Measurements from ENCODE around the gene INTS1. TPM values are rescaled to one million over a fixed set of nuclear protein-coding genes. Genes with fewer than 3 reads are reported as not detected.

INTS1 gene
- total and polyA plus RNA-seq, 2 of the 4 experiments (the other 2 are of a cell fraction): 9.3 to 40.1 TPM

GRCh38 chr7:1485156-1485555, 19.0 kb downstream of the INTS1 start:
- Histone ChIP-seq H4K91ac (ENCODE audit: insufficient read depth, low read depth, low read length) (no peak overlapping the region), H2AK9ac (replicated peaks; ENCODE audit: low read depth, low read length, poor library complexity) (no peak overlapping the region), H3K79me1 (ENCODE audit: low read depth in 1 of 2, low read length in 2 of 2) (no peaks in the 10 kb centered on the region), H3K56ac (ENCODE audit: extremely low read depth, insufficient read depth, low read length) (no peak overlapping the region), H4K8ac (ENCODE audit: low read depth in 2 of 2, low read length in 2 of 2) (no peak overlapping the region), H3K4ac (ENCODE audit: low read depth, low read length) (no peak overlapping the region), H3K9me1 (ENCODE audit: insufficient read depth, low read length) (no peaks in the 10 kb centered on the region), H3K9me3 (ENCODE audit: control insufficient read depth, insufficient read depth, low read length) (no peaks in the 10 kb centered on the region), H2BK5ac (ENCODE audit: low read depth, low read length, poor library complexity, severe bottlenecking) (no peak overlapping the region), H4K20me1 (ENCODE audit: insufficient read depth, low read length) (no peaks in the 10 kb centered on the region; the same call in 1 of the 2 replicates), H3K14ac (replicated peaks; ENCODE audit: low read depth, low read length) (no peak overlapping the region), H3K4me3 (ENCODE audit: insufficient read depth, low read depth, low read length) (no peak overlapping the region), H2AK5ac (ENCODE audit: low read depth, low read length) (no peak overlapping the region), H2BK20ac (ENCODE audit: low read depth, low read length) (no peak overlapping the region), H3K4me1 (ENCODE audit: control insufficient read depth, insufficient read depth, low read length) (no peaks in the 10 kb centered on the region), H3K23ac (ENCODE audit: low read depth, low read length) (no peak overlapping the region), H2BK15ac (ENCODE audit: low read depth, low read length) (no peak overlapping the region), H3K27me3 (ENCODE audit: control insufficient read depth, insufficient read depth, low read length) (no peaks in the 10 kb centered on the region), H3K18ac (ENCODE audit: low read depth, low read length) (no peak overlapping the region), H3K27ac (ENCODE audit: insufficient read depth, low read length) (no peak overlapping the region), H3K36me3 (ENCODE audit: control insufficient read depth, insufficient read depth, low read length) (peaks cover 83% of the 10 kb centered on the region), H4K5ac (ENCODE audit: low read depth, low read length) (no peak overlapping the region), H3K4me2 (ENCODE audit: low read depth, low read length) (no peak overlapping the region), H2BK120ac (ENCODE audit: low read depth, low read length) (no peak overlapping the region), H2AFZ (replicated peaks; ENCODE audit: low read length, poor library complexity) (no peak overlapping the region), H3K9ac (ENCODE audit: low read depth, low read length) (no peak overlapping the region)
- BruUV-seq (replicated peaks): no TSS peak
- ChIA-PET POLR2A (ENCODE audit: unreplicated experiment) (no interaction called here), CTCF (no interaction called here)
- no peak for DNase-seq
- intact Hi-C loops (cut with micrococcal nuclease) (no loop called here), dilution Hi-C loops (cut with HindIII; ENCODE audit: low sequenced_read_pairs, unreplicated experiment) (no loop called here), in situ Hi-C loops (cut with MboI; ENCODE audit: low sequenced_read_pairs) (no loop called here)
- no peak for ATAC-seq (ENCODE audit: low read depth)
- WGBS, 2 experiments (ENCODE audit: extremely low coverage in 2 of 2, insufficient read length in 1 of 2): 100% methylated on average over 6 of the region's 19 CpGs; no CpG with 5 or more reads in 1 of the 2 experiments
- no peak for TF ChIP-seq MXI1 (IDR thresholded peaks at IDR 0.05; ENCODE audit: borderline replicate concordance, low read depth, low read length)
- TF ChIP-seq CHD1 (IDR thresholded peaks at IDR 0.05; ENCODE audit: low read depth, low read length): no peak
- no peak for TF ChIP-seq RAD21 (IDR thresholded peaks at IDR 0.05; ENCODE audit: low read length)
- TF ChIP-seq RFX5 (IDR thresholded peaks at IDR 0.05; ENCODE audit: low read depth, low read length): no peak
- no peak for TF ChIP-seq ELK1 (IDR thresholded peaks at IDR 0.05; ENCODE audit: borderline replicate concordance, low read depth, low read length)
- TF ChIP-seq BHLHE40 (IDR thresholded peaks at IDR 0.05; ENCODE audit: low read depth, low read length): no peak
- TF ChIP-seq RCOR1 (IDR thresholded peaks at IDR 0.05; ENCODE audit: insufficient replicate concordance, low read length): no peak
- TF ChIP-seq CEBPB (IDR thresholded peaks at IDR 0.05; ENCODE audit: low read depth, low read length): no peak

Measured in IMR-90 (cell line).